Brain microvascular endothelial cell (primary cell): ENCODE results near the gene EYA3.

ENCODE experiments used
- DNase-seq: peaks from one replicate; pipeline ENCODE4 v3.0.0-alpha.2; 2020
- H3K27ac ChIP-seq: fragments of 250-450 bp; sonication (Bioruptor Pico); 2 replicates; pipeline ENCODE4 v1.5.1; 2020; ENCODE audit warnings: mild to moderate bottlenecking, moderate library complexity
- H3K27me3 ChIP-seq: fragments of 250-450 bp; sonication (Bioruptor Pico); replicated peaks from 2 replicates; pipeline ENCODE4 v1.5.1; 2020; ENCODE audit warnings: mild to moderate bottlenecking
- H3K36me3 ChIP-seq: fragments of 250-450 bp; sonication (Bioruptor Pico); replicated peaks from 2 replicates; pipeline ENCODE4 v1.5.1; 2020; ENCODE audit warnings: mild to moderate bottlenecking
- H3K4me3 ChIP-seq: 2 replicates; pipeline ENCODE4 v1.5.1; 2011; ENCODE audit warnings: low read depth, mild to moderate bottlenecking, control low read depth, low read length, moderate library complexity
- in situ Hi-C: cut with HindIII; loops from 2 replicates; pipeline ENCODE4 v1.10.0; 2017; ENCODE audit warnings: low sequenced_read_pairs, low pct_ligation_motif_present
- TF ChIP-seq, protein P1 (sequence below): IDR thresholded peaks from 2 replicates; pipeline ENCODE4 v1.5.1; 2011; ENCODE audit warnings: low read depth, mild to moderate bottlenecking, moderate library complexity, low read length, control low read depth, inconsistent platforms; ENCODE audit errors: missing control alignments

EYA3 gene

DNA sequence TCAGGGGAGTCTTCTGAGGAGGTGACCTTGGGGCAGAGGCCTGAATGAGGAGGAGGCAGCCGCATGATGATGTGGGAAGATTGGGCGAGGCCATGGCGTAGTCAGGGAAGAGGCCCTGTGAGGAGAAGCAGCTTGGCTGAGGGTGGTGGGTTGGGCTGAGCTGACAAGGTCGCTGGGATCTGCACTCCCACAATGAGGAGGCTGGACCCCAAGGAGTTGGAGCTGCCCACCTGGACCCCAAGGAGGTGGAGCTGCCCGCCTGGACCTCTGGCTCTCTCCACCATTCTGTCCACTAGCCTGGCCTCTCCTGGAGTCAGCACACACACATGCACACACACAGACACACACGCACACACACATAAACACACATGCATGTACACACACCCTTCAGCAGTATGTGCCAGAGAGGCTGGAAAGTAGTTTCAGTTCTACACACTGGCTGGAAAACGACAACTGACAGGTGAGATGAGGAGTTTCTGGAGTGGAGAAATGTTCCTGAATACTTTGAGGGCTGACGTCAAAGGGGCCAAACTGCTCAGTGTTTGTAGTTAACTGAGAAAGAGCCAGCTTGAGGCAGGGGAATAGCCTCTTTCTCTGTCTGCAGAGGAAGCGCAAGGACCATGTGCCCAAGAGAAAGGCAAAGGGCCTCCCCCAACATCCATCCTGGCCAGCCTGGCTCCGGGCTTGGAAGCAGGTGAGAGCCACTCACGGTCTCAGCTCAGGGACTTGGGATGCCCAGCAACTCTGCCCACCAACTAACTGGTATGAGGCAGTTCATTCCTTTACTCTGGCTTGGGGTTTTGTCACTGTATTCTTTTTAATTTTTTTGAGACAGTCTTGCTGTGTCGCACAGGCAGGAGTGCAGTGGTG lies 146.5 kb downstream of the EYA3 start:
- Histone ChIP-seq H3K27ac (no peak overlapping the region), H3K36me3 (no peaks in the 10 kb centered on the region), H3K27me3 (no peaks in the 10 kb centered on the region), H3K4me3 (no peak overlapping the region)
- TF ChIP-seq, protein P1, sequence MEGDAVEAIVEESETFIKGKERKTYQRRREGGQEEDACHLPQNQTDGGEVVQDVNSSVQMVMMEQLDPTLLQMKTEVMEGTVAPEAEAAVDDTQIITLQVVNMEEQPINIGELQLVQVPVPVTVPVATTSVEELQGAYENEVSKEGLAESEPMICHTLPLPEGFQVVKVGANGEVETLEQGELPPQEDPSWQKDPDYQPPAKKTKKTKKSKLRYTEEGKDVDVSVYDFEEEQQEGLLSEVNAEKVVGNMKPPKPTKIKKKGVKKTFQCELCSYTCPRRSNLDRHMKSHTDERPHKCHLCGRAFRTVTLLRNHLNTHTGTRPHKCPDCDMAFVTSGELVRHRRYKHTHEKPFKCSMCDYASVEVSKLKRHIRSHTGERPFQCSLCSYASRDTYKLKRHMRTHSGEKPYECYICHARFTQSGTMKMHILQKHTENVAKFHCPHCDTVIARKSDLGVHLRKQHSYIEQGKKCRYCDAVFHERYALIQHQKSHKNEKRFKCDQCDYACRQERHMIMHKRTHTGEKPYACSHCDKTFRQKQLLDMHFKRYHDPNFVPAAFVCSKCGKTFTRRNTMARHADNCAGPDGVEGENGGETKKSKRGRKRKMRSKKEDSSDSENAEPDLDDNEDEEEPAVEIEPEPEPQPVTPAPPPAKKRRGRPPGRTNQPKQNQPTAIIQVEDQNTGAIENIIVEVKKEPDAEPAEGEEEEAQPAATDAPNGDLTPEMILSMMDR, result no peak
- no peak for DNase-seq
- in situ Hi-C loops, result no loop called here

DNA sequence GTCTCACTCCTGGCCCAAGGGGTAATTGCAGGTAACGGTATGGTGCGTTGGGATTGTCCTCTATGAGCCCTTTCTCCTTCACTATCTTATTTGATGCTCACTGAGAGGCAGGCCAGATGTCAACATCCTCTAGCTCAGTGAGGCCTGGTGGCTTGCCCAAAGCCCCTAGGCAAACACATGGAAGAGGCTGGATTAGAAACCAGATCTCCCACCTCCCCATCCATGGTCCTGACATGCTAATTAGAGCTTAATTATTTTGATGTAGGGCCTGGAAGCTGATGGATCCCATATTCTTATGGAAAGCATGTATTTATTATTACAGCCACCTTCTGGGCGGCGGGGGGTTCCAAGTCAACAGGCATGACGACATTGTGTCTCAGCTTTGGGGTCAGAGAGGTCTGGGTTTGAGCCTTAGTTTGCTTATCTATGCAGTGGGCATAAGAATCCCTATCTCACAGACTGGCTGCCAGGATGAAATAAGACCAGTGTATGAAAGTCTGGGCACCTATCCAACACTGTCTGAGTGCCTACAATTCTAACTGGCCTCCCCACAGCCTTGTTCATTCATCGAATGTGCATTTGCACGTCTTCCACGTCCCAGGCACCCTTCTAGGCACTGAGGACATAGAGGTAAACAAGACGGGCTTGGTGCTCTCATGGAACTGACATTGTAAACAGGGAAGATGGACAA lies 147.4 kb downstream of the EYA3 start:
- Histone ChIP-seq H3K27ac (no peak overlapping the region), H3K4me3 (no peak overlapping the region), H3K36me3 (no peaks in the 10 kb centered on the region), H3K27me3 (no peaks in the 10 kb centered on the region)
- DNase-seq, result no peak
- in situ Hi-C loops, result no loop called here
- TF ChIP-seq, protein P1, result no peak

- Histone ChIP-seq H3K4me3 (no peak overlapping the region), H3K27ac (no peak overlapping the region), H3K36me3 (no peaks in the 10 kb centered on the region), H3K27me3 (no peaks in the 10 kb centered on the region)
- TF ChIP-seq, protein P1, result peak; percentile 65
- peak; percentile 22 for DNase-seq
- in situ Hi-C loops, result no loop called here
Measured at GRCh38 chr1:27940297-27940696, 148.1 kb downstream of the EYA3 start.

DNA sequence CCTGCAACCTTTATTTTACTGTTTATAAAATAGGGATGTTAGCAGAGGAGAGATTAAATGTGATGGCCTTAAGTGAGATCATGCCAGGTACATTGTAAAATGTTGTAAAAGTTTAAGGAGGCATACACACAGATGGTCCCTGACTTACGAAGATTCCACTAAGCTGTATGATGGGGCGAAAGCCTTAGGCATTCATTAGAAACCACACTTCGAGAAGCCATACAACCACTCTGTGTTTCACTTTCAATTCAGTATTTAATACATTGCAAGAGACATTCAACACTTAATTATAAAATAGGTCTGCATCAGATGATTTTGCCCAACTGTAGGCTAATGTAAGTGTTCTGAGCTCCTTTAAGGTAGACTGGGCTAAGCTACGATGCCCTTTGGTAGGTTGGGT lies 149.9 kb downstream of the EYA3 start:
- TF ChIP-seq, protein P1, result no peak

DNA sequence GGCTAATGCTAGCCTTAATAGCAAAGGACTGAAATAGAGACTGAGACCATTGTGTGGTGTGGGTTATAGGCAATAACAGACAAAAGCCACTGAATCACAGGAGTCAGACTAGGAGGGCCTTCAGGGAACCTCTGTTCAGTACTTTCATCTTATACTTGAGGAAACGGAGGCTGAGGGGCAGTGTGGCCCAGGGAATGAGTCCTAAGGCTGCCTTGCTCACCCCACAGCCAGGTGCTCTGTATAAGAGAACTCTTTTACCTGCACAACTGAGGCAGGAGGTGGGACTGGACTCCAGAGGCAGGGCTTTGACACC lies 150.9 kb downstream of the EYA3 start:
- DNase-seq, result no peak
- in situ Hi-C loops, result no loop called here
- Histone ChIP-seq H3K27ac (no peak overlapping the region), H3K36me3 (no peaks in the 10 kb centered on the region), H3K27me3 (no peaks in the 10 kb centered on the region), H3K4me3 (no peak overlapping the region)
- TF ChIP-seq, protein P1, result no peak

More for the DNA sequence above, 149.9 kb downstream of the EYA3 start:
- Histone ChIP-seq H3K27ac (no peak overlapping the region), H3K36me3 (no peaks in the 10 kb centered on the region), H3K27me3 (no peaks in the 10 kb centered on the region), H3K4me3 (no peak overlapping the region)
- in situ Hi-C loops, result no loop called here
- no peak for DNase-seq

DNA sequence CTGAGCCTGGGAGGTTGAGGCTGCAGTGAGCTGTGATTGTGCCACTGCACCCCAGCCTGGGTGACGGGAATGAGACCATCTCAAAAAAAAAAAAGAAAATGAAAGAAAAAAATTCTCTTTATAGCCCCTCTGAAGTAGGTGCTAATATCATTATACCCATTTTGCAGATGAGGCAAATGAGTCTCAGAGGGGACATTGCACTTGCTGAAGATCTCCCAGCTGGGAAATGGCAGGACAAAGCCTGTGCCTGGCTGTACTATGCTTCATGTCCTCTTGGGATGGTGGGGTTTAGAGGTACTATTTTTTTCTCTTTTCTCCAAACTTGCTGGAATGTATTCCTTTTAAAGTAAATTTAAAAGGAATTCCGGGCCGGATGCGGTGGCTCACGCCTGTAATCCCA lies 152.0 kb downstream of the EYA3 start:
- TF ChIP-seq, protein P1, result no peak
- no peaks in the 10 kb centered on the region for H3K36me3 ChIP-seq
- in situ Hi-C loops, result no loop called here

More for the DNA sequence above, 152.0 kb downstream of the EYA3 start:
- Histone ChIP-seq H3K27ac (no peak overlapping the region), H3K4me3 (no peak overlapping the region), H3K27me3 (no peaks in the 10 kb centered on the region)
- DNase-seq, result no peak
